HG03439 (cell line): ENCODE measurements around the gene LNPK.
"Not testable (repeated sequence)": the region's sequence is repeated elsewhere in the genome, so short reads cannot be mapped to it uniquely, and the experiment has no call there.

Source experiments
- ATAC-seq: cut with Tn5 transposase; IDR thresholded peaks from one replicate; pipeline ENCODE4 v1.9.1; 2021; ENCODE audit warnings: mild to moderate bottlenecking, moderate library complexity; ENCODE audit not compliant: unreplicated experiment

LNPK gene

DNA sequence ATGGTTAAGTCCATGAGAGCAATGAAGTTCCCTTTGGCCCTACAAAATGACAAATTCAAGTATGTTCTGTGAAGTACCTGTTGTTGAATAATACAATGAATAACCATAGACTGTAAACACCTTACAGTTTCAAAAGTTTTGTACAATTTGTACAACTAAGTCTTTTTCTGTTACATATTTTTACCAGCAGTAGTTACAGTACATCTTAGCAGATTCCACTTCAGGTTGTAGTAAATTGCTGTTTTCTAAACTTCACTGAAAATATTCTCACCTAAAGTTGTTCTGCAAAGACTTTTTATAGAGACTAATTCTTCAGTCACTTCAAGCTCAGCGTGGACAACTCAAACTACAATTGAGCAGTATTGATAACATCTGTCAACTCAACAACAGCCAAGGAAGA, 28.7 kb downstream of the LNPK start:
- no peak for ATAC-seq

DNA sequence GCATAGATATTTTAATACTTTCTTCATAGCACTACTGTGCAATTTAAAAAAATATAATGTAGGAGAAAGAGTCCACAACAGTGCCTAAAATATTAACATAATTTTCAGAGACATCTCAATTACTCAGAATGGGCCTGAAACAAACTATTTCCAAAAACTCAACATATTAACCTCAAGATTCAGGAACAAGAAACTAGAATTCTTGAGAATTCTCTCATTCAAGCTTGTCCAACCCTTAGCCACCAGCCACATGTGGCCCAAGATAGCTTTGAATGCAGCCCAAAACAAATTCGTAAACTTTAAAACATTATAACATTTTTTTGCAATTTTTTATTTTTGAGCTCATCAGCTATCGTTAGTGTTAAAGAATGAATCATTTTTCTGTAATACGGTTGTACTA, 35.2 kb downstream of the LNPK start:
- ATAC-seq, result no peak

DNA sequence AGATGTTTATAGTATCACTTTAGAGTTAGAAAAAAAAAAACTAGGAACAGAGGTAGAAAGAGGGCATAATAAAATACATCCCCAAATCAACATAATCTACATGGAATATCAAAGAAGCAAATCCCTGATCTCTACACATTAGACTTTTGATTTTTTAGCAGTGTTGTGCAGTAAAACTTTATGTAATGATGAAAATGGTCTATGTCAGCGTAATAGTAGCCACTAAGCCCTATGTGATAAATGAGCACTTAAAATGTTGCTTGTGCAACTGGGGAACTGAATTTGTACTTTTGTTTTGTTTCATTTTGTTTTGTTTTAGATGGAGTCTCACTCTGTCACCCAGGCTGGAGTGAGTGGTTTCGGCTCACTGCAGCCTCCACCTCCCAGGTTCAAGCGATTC, 36.3 kb downstream of the LNPK start:
- ATAC-seq, result no peak

DNA sequence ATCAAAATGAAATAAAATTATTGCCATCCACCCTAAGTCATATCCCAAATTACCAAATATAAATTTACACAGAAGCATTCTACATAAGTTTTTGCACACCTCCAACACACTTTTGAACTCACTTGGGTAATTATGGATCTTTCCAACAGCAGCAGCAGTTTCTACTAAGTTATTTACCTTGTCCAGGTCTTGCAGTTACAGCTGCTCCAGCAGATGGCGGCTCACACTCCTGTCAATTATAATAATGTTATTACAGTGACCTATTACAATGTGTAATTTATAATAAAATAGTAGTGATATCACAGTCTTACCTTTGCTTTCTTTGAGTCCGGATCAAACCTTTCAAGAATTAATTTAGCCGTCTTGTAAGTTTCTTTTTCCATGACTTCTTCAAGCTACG, 37.9 kb downstream of the LNPK start:
- no peak for ATAC-seq

DNA sequence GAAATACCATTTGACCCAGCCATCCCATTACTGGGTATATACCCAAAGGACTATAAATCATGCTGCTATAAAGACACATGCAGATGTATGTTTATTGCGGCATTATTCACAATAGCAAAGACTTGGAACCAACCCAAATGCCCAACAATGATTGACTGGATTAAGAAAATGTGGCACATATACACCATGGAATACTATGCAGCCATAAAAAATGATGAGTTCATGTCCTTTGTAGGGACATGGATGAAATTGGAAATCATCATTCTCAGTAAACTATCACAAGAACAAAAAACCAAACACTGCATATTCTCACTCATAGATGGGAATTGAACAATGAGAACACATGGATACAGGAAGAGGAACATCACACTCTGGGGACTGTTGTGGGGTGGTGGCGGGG, 38.9 kb downstream of the LNPK start:
- ATAC-seq, result not testable (repeated sequence)

DNA sequence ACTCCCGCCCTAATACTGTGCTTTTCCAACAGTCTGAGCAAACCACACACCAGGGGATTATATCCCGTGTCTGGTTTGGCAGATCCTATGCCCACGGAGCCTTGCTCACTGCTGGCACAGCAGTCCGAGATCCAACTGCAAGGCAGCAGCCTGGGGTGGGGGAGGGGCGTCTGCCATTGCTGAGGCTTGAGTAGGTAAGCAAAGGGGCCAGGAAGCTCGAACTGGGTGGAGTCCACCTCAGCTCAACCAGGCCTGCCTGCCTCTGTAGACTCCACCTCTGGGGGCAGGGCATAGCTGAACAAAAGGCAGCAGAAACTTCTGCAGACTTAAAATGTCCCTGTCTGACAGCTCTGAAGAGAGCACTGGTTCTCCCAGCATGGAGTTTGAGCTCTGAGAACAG, 44.2 kb downstream of the LNPK start:
- no peak for ATAC-seq

DNA sequence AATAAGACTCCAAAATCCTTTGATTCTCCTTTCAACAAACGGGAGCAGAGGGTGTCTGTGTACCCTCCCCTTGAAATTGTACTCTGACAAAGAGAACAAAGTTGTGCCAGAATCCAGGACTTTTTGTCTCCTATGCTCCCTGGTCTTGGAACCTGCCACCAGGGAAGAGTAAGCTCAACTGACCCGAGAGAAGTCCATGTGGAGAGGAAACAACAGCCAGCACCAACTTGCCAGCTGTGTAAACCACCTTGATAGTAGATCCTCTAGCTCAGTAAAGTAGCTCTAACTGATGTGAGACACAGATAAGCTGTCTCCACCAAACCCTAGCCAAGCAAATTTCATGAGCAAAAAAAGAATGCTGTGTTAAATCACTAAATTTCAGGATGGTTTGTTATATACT, 46.9 kb downstream of the LNPK start:
- no peak for ATAC-seq

DNA sequence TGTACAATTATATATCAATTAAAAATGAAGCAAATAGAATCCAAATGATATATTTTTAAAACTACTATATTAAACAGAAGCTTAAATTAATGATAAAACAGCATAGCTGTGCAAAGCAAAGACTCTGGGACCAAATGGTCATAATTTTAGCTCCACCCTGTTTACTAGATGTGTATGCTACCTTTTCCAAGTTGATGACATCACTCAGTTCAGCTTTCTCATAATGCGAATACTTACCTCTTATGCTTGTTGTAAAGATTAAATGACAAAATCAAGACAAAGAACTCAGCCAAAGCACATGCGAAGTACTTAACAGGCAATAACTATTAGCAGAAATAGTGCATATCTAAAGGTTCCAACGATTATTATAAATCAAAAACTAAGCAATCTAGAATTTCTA, 51.6 kb downstream of the LNPK start:
- no peak for ATAC-seq

DNA sequence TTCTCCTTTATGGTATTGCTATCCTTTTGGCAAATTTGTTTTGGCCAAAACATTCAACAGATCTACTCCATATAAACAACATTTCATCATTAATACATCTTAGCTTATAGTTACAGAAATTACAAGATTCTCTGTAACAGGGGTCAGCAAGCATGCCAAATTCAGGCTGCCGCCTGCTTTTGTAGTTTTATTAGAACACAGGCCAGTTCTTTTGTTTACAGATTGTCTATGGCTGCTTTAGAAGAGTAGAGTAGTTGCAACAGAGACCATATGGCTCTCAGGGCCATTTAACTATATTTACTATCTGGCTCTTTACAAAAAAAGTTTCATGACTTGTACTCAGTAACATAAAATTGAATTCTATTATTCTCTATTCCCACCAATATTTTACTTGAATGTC, 53.9 kb downstream of the LNPK start:
- ATAC-seq, result no peak

DNA sequence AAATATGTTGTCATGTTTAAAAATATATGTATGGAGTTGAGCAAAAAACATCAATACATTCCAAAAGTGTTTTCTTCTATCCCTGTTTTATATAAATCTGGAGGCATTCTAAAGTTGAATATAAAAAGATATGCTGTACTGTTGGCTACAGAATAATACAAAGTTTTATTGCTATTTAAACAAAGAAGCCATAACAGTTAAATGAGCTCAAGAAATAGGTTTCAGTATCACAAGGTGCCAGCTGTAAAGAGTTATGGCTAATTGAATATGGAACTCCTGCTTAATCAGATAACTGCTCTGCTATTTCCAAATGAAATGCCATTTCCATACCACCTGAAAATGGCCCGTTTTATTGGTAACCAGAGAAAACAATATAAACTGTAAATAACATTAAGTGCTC, 55.0 kb downstream of the LNPK start:
- ATAC-seq, result no peak

DNA sequence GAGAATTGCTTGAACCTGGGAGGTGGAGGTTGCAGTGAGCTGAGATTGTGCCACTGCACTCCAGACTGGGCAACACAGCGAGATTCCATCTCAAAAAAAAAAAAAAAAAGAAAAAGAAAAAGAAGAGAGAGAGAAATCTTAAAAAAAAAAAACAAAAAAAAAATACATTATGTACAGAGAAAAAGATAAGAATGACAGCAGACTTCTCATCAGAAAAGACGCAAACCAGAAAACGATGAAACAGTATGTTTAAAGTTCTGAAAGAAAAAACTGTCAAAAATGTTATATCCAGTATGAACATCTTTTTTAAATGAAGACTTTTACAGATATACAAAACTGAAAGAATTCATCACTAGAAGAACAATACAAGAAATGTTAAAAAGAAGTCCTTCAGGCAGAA, 60.4 kb downstream of the LNPK start:
- ATAC-seq, result no peak

DNA sequence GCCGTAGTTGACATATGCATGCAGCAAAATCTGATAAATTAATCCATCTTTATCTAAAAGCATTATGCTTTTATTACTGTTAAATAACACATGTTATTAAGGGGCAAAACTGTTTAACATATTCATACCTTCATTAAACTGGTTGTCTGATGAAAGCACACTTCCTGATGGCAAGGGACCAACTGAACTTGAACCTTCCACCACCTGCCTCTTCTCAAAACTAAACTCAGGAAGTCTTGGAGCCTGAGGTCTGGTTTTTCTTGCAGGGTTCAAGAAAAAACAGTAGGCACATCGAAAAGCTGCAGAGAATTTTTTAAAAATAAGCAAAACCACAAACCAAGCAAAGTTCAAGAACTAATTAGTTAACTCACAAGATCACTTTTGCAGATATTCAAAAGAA, 64.9 kb downstream of the LNPK start:
- ATAC-seq, result no peak

DNA sequence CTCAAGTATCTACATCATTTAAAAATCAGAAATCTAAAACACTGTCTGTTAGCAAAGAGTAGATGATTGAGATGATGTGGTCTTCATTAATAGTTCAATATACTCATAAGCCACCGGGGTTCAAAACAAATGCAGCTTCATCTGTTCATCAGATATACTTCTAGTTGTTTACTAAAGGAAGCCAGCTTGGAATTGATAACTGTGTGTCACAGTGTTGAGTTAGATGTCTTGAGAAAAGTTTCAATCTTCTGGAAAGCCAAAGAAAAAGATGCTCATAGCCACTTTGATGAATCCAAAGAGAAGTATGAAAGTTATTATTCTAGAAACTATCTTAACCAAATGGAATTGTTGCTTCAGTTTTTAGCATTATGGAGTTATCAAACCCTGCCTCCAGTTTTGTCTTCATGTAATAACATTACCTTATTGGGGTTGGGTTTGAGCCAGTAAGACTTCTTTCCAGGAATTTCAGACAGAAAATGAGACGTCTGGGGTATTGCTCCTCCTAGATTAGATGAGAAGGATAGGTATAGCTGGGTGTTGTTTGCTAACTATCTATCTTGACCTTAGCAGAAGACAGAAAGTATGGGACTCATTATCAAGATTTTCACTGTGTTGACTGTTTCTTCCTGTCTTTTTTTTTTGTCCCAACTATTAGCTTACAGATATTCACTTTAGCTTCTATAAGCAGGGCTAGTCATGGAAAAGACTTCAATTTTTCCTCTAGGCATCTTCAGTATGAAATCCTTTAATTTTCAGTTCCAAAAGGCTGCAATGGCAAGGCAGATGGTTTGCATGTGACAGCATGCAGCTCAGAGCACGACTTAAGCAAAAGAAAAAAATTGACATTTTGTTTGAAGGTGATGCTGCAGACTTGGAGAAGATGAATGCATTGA, 66.5 kb downstream of the LNPK start:
- ATAC-seq, result no peak

DNA sequence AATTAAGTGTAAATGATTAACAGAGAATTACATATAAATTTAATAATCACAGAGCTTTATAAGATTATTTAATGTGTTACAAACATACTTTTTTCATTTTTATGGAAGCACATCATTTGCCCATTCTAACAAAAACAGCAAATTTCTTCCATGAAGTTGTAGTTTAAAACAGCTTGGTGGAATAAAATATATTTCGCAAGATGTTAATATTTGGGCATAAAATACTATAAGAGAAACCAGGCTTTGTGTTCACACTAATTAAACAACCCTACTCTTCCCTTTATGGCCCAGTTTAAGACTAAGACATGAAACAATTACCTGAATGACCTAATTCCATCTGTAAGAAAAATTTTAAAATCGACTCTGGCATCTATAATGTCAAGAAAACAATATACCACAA, 69.4 kb downstream of the LNPK start:
- no peak for ATAC-seq

DNA sequence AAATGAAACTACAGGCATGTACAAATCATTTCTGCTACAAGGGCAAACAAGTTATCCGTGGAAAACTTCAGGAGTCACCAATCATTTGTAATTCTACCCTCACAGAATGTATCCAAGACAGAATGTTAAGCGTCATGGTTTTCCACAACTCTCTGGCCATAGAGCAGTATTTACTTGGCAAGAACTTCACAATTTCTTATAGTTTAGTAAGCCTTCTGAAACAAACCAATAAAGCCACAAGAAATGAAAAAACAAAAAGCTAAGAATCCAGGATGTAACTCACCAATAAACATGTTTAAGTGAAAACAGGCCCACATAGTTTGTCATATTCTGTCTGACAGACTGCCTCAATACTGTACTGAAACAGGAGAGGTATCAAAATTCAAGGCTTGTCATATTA, 70.3 kb downstream of the LNPK start:
- no peak for ATAC-seq

DNA sequence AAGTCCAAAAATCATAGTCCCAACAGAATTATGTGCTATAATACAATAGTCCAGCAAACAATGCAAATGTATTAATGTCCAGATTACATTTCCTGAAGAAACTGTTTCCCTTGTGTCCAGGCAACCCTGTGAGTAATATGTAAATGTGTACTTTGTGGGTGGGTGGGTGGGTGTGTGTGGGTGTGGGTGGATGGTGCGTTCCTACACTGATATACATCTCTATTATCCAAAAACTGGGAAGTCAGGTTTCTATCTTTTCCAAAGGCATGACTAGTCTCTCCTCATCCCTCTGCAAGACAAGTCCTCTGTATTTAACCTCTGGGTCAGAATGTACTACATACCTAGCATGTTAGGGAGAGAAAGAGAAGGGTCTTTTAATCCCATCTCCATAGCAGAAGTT, 71.6 kb downstream of the LNPK start:
- ATAC-seq, result no peak

DNA sequence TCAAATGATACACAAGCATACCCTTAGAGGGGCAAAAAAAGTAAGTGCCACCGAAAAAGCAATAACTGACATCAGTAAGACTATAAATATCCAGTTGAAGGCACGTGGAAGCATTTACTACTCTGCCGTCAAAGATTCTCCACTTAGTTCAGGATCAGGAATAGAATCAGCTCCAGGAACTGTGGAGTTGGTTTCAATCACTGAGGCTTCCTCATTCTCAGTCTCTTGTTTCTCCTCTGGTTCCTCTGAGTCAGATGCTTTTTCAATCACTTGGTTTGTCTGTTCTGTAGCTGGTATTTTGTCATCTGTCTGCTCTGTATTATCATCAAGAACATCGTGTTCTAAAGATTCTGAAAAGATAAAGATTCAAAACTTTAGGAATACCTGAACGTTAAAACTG, 72.2 kb downstream of the LNPK start:
- ATAC-seq, result no peak

DNA sequence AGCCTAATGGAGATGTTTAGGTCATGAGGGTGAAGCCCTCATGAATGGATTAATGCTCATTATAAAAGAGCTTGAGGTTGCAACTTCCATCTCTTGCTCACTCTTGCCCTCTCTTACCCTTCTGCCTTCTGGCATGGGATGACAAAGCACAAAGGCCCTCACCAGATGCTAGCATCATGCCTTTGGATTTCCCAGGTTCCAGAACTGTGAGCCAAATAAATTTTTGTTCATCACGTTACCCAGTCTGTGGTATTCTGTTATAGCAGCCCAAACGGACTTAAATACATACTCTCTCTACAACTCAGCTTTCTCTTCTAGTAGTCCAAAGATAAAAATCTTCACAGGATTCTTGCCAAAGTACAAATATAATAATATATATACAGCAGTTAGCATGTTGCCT, 75.8 kb downstream of the LNPK start:
- no peak for ATAC-seq

DNA sequence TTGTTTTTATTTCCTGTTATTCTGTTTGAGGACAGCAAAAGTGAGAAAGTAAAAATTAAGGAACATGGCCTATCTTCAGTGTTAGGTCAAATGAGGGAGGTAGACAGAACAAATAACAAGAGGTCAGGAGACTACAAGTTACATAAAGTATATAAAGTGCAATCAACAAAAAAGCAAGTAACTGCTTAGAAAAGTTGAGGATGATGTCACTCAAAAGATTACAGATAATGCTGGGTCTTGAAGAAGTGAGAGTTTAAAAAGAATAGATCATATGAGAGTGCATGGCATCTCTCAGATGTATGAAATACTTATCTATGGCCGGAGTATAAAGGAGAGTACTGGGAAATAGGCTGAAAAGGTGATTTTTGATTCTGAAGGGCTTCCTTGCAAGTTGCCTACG, 79.9 kb downstream of the LNPK start:
- ATAC-seq, result no peak

DNA sequence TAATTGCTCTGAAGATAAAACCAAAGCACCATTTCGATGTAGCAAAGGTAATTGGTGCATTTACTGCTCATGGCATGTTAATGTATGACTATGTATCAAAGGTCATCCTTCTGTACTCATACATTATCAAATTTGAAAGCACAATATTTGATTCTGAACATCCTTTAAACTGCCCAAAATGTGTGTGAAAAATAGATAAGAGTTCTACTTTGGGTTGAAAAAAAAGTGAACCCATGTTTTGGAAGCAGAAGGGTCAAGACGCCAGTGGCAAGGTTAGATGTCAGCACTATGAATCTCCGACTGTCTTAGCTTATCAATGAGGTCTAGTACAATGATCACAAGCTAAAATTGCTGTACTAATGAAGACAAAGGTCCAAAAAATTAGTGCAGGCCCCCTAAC, 83.1 kb downstream of the LNPK start:
- no peak for ATAC-seq

DNA sequence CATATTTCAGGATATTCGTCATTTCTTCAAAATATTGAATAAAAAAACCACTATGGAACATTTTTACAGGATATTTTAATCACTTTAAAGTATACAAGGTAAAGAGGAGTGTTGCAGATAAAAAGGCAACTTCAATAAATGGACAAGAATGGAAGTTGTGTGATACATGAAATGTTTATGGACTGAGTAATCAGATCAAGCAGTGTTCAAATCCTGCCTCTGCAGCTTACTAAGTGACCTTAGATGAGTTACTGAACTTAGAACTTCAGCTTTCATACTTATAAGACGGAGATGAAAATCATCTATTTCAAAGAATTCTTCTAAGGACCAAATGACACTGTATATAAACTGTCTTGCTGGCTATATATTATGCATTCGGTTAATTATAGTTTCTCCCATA, 87.2 kb downstream of the LNPK start:
- no peak for ATAC-seq

DNA sequence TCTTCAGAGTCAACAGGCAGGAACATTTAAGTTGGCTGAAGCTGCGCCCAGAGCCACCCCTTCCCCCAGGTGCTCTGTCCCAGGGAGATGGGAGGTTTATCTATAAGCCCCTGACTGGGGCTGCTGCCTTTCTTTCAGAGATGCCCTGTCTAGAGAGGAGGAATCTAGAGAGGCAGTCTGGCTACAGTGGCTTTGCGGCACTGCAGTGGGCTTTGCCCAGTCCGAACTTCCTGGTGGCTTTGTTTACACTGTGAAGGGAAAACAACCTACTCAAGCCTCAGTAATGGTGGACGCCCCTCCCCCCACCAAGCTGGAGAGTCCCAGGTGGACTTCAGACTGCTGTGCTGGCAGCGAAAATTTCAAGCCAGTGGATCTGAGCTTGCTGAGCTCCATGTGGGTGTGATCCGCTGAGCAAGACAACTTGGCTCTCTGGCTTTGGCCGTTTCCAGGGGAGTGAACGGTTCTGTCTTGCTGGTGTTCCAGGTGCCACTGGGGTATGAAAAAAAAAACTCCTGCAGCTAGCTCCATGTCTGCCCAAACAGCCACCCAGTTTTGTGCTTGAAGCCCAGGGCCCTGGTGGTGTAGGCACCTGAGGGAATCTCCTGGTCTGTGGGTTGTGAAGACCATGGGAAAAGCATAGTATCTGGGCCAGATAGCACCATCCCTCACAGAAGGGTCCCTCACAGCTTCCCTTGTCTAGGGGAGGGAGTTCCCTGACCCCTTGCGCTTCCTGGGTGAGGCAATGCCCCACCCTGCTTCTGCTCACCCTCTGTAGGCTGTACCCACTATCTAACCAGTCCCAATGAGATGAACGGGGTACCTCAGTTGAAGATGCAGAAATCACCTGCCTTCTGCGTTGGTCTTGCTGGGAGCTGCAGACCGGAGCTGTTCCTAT, 88.0 kb downstream of the LNPK start:
- not testable (repeated sequence) for ATAC-seq
